ENCODE measurements around the gene FAM76A.

- no peak for TF ChIP-seq POLR2AphosphoS5 (IDR thresholded peaks at IDR 0.05; ENCODE audit: low read depth, low read length)
- TF ChIP-seq POLR2A (IDR thresholded peaks at IDR 0.05; ENCODE audit: low read depth, low read length) = no peak
- TF ChIP-seq TAF1 (IDR thresholded peaks at IDR 0.05; ENCODE audit: low read depth, low read length) = no peak
Measured at GRCh38 chr1:27782950-27783349, 57.2 kb downstream of the FAM76A start.

Measured in GM12891 (cell line).